Stimulated activated effector memory CD8-positive, alpha-beta T cell treated with anti-CD3 and anti-CD28 coated beads, Interleukin-12 subunit alpha, Interleukin-12 subunit beta, amount 100 ng/mL, for 72 hours (primary cell): ENCODE measurements around the gene RIN3.
A peak's percentile ranks its signal among the peaks of the same experiment; 100 is the strongest.

Experiments used
- ATAC-seq: fragments of 150-1000 bp; cut with Tn5 transposase; 2 replicates; pipeline ENCODE4 v1.10.0; 2021
- DNase-seq, 2 donors: peaks; one replicate each; pipeline ENCODE4 v3.0.0; 2021 to 2022; ENCODE audit warnings: low spot score in 2 of 2
- H3K27ac Mint-ChIP-seq: one replicate; pipeline ENCODE4 v1.8.0; 2022; ENCODE audit warnings: mild to moderate bottlenecking, mixed read lengths
- H3K36me3 Mint-ChIP-seq: one replicate; pipeline ENCODE4 v1.8.0; 2022; ENCODE audit warnings: mild to moderate bottlenecking, mixed read lengths
- H3K4me1 Mint-ChIP-seq: one replicate; pipeline ENCODE4 v1.8.0; 2022; ENCODE audit warnings: mixed read lengths
- H3K4me3 Mint-ChIP-seq: one replicate; pipeline ENCODE4 v1.8.0; 2022; ENCODE audit warnings: mild to moderate bottlenecking, mixed read lengths
- H3K9me3 Mint-ChIP-seq: one replicate; pipeline ENCODE4 v1.8.0; 2022; ENCODE audit warnings: mixed read lengths

Gene RIN3

DNA sequence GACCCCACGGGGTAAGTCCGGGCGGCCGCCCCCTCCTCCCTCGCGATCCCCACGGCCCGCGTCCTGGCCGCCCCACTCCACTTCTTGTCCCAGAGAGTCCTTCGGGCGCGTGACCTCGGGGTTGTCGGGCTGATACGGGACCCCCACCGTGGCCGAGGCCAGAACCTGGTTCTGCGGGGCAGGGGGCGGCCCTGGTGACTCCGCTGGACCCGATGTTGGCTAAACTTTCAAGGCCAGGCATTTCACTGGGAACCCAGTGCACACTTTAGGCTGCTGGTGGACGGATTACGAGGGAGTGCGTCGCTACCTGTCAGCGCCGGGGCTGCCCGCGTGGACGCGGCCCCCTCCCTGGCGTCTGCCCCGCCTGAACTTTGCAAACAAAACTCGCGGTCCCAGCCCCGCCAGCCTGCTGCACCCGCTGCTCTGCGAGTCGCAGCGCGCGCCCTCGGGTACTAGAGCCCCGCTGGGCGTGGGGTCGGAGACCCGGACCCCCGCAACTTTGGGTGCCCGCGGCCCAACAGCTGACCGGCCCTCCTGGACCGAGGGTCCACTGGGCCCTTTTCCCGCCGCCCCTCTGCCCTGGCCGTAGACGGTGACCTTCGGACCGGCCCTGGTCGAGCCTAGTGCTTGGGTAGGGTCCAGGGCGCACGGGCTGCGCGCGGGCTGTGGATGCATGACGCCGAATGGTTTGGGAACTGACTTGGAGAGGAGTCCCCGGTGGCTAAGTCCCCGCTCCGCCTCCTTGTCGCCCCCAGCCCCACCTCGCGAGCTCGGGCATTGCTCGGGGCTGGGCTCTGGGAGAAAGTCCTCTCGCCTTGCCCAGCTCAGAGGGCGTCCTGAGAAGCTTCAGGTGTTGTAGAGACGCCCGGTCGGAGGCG is 624 bp downstream of the RIN3 start:
- H3K27ac Mint-ChIP-seq, result peak overlapping the region; percentile 97
- DNase-seq (peak in 1 of 2 donors; percentile 26), ATAC-seq (peak; percentile 58)
- H3K4me3 Mint-ChIP-seq, result peak overlapping the region; percentile 75
- H3K9me3 Mint-ChIP-seq, result no peaks in the 10 kb centered on the region
- peaks cover 60% of the 10 kb centered on the region for H3K4me1 Mint-ChIP-seq
- peaks cover 6% of the 10 kb centered on the region for H3K36me3 Mint-ChIP-seq

DNA sequence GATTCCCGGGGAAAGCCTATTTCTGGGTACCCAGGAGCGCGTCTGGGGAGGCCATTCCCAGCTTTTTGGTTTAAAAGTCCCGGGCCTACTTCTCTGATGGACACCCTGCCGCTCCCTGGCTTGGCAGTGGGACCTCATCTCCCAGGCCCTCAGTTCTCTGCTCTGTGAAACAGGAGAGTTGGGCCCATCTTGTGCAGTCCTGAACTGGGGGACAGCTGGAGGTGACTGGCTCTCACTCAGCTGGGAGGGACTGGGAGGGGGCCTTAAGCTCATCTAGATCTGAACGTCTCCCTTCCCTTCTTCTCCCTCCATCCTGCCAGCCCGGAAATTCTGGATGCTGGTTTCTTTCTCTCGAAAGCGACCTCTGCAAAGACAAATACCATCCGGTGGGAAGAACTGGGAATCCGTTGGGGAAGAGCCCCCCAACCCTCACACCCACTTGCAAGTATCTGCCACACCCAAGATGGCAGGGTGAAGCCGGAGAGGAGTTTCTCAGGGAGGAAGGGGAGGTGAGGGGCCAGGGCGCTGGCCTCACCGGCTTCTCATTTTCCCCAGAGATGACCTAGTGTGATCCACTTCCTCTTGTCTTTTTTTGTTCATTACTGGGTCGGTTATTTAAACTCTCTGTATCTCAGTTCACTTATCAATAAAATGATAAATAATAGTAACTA is 1.4 kb downstream of the RIN3 start:
- Mint-ChIP-seq H3K36me3 (peaks cover 9% of the 10 kb centered on the region), H3K9me3 (no peaks in the 10 kb centered on the region), H3K4me1 (peaks cover 68% of the 10 kb centered on the region), H3K4me3 (peak overlapping the region; percentile 75), H3K27ac (peak overlapping the region; percentile 97)
- no peak for DNase-seq
- ATAC-seq, result no peak

DNA sequence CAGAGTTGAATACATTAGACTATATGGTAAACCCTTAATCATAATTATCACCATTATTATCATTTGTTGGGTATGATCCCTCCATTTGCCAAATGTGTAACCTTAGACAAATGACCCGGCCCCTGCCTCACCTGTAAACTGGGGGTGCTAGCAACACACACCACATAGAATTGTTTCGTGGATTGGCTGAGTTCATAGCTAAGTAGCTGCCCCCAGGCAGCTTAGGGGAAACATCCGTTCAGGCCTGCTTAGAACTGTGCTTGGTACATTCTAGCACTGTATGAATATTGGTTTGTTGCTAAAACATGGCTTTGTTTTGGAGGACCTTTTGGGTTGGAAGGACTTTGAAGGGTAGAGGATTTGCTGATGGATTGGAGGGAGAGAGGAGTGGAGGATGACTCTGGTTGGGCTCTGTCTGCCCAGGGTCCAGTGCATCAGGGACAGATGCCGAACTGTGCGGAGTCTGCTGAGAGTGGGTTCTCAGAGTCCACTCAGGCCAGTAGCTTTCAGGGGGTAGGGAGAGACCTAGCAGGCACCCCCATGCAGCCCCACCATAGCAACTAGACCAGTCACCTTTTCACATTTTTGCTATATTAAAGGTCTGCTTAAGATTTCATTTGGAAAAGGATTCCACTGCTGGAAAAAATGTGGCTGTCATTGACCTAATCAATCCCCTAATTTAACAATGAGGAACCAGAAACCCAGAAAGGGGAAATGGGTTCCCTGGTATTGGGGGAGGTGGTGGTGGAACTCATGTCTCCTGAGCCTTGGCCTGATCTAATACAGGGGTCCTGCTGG is 2.2 kb downstream of the RIN3 start:
- H3K9me3 Mint-ChIP-seq, result peaks cover under 1% of the 10 kb centered on the region
- H3K4me3 Mint-ChIP-seq, result peak overlapping the region; percentile 75
- peak overlapping the region; percentile 97 for H3K27ac Mint-ChIP-seq
- no peak for DNase-seq
- peaks cover 15% of the 10 kb centered on the region for H3K36me3 Mint-ChIP-seq
- ATAC-seq, result no peak
- H3K4me1 Mint-ChIP-seq, result peaks cover 74% of the 10 kb centered on the region

DNA sequence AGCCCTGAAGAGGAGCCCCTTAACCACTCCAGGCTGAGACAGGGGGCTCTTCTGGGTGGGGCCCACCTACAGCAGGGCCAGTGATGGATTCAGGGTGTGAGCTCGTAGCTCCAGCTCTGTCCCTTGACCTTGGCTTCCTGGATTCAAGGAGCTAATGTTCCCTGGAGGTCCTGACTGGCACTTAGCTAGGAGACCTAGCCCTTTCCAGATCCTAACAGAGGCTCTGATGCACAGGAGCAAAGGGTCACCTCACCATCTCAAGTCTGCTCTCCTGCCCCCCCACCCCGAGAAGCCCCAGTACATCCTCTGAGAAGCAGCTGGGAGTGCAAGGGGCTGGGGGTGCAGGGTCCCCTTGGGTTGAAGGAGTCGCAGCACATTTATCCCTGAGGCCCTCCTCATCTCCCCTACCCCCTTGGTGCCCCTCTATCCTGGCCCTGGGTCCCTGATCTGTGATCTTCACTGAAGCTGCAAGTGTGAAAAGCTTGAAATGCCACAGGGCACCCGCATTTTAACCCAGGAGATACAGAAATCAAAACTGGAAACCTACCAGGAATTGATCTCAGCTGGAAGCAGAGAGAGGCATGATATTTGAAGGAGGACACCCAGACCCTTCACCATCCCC is 2.9 kb downstream of the RIN3 start:
- Mint-ChIP-seq H3K27ac (peak overlapping the region; percentile 97), H3K36me3 (peaks cover 22% of the 10 kb centered on the region)

DNA sequence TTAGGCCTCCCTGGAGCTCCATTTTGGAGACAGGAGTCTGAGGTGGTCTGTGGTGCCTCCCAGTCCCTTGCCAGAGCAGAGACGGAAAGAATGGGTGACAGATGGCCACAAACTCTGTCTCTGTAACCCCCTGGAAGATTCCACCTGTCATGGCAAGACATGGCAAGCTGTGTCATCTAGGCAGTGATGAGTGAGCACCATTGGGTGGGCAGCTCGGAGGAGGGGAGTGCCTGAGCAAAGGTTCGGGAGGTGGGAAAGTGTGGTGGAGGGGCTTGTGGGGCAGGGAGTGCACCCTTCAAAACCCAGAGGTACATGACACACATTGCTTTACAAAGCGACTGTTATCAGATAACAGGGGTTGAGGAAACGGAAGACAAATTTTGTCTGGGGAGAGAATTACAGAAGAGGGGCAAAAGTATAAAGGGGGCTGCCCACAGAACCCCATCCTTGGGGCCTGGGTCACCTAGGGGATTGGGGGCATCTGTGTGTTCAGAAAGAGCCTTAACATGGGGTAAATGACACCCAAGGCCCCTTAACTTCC is 3.5 kb downstream of the RIN3 start:
- peaks cover 74% of the 10 kb centered on the region for H3K4me1 Mint-ChIP-seq
- peaks cover 25% of the 10 kb centered on the region for H3K36me3 Mint-ChIP-seq
- peaks cover 5% of the 10 kb centered on the region for H3K9me3 Mint-ChIP-seq
- peak overlapping the region; percentile 97 for H3K27ac Mint-ChIP-seq
- DNase-seq (no peak), ATAC-seq (peak; percentile 57)
- peak overlapping the region; percentile 75 for H3K4me3 Mint-ChIP-seq

More for the DNA sequence above, 2.9 kb downstream of the RIN3 start:
- Mint-ChIP-seq H3K9me3 (peaks cover 5% of the 10 kb centered on the region), H3K4me1 (peaks cover 74% of the 10 kb centered on the region), H3K4me3 (peak overlapping the region; percentile 75)
- DNase-seq (no peak), ATAC-seq (no peak)

DNA sequence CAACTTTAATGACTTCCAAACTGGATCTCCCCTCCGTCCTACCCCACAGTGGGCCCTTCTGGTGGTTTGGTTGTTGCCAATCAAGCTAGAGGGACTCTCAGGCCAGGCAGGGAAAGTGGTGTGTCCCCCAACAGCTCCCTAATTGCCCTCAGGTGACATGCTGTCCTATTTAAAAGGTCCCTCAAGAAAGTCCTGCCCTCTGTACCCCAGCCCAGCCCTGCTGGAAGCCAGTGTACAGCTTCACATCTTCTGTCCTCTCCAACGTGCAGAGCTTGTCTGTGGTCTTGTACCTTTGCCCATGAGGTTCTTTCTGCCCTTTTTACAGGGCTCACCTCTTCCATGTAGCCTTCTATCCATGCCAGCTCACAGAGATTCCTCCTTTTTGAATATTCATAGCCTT is 4.2 kb downstream of the RIN3 start:
- peaks cover 25% of the 10 kb centered on the region for H3K36me3 Mint-ChIP-seq
- no peak for DNase-seq
- H3K4me1 Mint-ChIP-seq, result peaks cover 67% of the 10 kb centered on the region
- peak overlapping the region; percentile 75 for H3K4me3 Mint-ChIP-seq
- ATAC-seq, result no peak
- peak overlapping the region; percentile 97 for H3K27ac Mint-ChIP-seq
- peaks cover 5% of the 10 kb centered on the region for H3K9me3 Mint-ChIP-seq

DNA sequence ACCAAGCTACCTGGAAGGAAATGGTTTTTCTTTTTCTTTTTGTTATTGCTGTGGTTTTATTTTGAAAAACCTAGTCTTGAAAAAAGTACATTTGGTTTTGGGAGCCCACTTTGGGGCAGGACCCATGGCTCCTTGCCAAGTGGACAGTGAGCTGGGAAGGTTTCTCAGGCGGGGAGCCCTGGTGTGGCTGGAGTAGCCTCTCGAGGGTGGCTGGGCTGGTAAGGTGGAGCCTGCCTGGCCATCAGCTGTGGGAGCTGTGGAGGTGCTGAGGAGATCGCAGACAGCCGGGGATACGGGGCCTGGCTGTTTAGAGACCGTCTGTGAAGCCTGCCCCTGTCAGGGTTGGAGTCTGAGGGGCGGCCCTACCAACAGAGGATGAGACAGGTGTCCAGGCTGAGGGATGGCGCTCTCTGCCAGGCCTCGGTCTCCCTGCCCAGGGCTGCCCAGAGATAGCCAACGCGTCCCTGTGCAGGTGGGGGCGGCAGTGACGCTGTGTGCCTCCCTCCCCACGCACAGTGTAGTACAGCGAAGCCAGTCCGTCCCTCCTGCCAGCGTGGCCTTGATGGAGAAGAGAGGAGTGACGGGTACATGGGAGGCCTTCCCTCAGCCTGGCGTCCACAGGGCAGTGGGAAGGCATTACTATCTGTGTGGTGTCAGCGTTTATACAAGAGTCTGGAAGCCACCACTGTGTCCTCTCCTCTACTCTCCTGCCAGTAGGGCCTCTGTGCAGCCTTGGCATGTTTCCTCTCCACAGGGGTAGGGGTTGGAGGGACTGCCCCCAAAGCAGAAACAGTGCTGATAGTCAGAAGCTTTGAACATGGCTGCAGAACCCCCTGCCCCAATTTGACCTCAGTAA is 5.9 kb downstream of the RIN3 start:
- H3K9me3 Mint-ChIP-seq, result peaks cover 5% of the 10 kb centered on the region
- peak overlapping the region; percentile 97 for H3K27ac Mint-ChIP-seq
- DNase-seq (no peak), ATAC-seq (peak; percentile 39)
- H3K4me3 Mint-ChIP-seq, result peak overlapping the region; percentile 75
- H3K4me1 Mint-ChIP-seq, result peaks cover 79% of the 10 kb centered on the region
- H3K36me3 Mint-ChIP-seq, result peaks cover 25% of the 10 kb centered on the region

DNA sequence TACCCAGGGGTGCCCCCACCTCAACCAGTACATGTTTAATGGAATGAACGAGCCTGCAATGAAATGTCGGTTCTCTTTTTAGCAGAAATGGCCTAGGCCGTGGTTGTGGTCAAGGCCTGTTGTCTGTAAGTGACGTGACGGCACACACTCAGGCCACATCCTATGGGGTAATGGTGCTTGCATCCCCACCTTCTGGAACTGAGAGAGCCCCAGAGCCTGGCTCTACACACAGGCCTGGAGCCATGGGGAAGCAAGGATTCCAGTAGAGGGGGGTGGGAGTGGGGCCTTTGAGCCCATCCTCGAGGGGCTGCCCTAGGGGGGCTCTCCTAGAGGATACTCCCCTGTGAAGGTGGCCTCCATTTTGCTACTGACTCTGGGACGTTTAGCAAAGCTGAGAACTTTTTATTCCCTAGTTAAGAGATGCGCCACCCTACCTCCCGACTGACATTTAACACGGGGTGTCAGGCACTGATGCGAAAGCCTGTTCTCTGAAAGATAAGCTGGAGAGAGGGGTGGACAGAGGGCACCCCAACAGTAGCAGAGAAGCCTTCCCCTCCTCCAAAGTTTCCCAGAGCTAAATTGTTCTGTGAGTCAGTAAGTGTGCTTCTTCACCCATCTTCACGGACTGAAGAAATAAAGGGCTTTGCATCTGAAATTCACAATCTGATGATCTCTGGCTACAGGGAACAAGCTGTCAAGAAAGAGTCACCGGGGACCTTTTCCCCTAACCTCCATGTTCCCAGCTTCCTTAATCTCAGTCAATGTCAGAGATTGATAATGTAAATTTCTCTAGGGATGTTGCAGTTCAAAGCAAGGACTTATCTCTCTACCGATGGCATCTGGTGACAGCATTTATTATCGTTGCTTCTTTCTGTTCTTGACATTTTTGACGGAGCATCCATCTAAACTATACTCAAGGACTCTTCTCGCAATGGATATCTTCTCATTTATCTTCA is 6.8 kb downstream of the RIN3 start:
- Mint-ChIP-seq H3K4me3 (peak overlapping the region; percentile 75), H3K4me1 (peaks cover 88% of the 10 kb centered on the region), H3K9me3 (peaks cover 5% of the 10 kb centered on the region), H3K36me3 (peaks cover 25% of the 10 kb centered on the region), H3K27ac (peak overlapping the region; percentile 97)
- DNase-seq (peak in 1 of 2 donors; percentile 75), ATAC-seq (peak; percentile 80)

DNA sequence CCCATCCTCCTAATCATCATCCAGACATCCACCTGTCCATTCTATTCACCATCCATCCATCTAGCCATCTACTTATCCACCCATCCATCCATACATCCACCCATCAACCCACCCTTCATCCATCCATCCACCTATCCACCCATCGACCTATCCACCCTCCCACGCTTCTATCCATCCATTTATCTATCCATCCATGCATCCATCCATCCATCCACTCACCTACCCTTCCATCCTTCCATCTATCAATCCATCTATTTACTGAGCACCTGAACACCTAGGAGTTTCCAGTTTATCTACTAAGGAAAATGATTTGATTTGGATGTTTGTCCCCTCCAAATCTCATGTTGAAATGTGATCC is 7.5 kb downstream of the RIN3 start:
- DNase-seq (no peak), ATAC-seq (no peak)
- Mint-ChIP-seq H3K27ac (peak overlapping the region; percentile 97), H3K36me3 (peaks cover 25% of the 10 kb centered on the region), H3K4me1 (peaks cover 84% of the 10 kb centered on the region), H3K9me3 (peaks cover 5% of the 10 kb centered on the region), H3K4me3 (peak overlapping the region; percentile 5)

DNA sequence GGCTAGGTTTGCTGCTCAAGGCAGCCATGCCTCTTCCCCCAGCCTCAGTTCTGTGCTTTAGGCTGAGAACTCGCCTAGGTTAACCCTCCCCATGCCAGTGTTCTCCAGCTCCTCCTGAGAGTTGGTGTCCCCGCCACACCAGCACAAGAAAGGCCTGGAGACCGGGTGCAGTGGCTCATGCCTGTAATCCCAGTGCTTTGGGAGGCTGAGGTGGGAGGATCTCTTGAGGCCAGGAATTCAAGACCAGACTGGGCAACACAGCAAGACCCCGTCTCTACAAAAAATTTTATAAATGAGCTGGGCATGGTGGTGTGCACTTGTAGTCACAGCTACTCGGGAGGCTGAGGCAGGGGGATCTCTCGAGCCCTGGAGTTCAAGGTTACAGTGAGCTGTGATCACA is 10.2 kb downstream of the RIN3 start:
- ATAC-seq, result no peak
- no peak for DNase-seq
- Mint-ChIP-seq H3K27ac (peak overlapping the region; percentile 97), H3K36me3 (peaks cover 34% of the 10 kb centered on the region), H3K4me3 (peak overlapping the region; percentile 5), H3K4me1 (peaks cover 81% of the 10 kb centered on the region), H3K9me3 (peaks cover 5% of the 10 kb centered on the region)

DNA sequence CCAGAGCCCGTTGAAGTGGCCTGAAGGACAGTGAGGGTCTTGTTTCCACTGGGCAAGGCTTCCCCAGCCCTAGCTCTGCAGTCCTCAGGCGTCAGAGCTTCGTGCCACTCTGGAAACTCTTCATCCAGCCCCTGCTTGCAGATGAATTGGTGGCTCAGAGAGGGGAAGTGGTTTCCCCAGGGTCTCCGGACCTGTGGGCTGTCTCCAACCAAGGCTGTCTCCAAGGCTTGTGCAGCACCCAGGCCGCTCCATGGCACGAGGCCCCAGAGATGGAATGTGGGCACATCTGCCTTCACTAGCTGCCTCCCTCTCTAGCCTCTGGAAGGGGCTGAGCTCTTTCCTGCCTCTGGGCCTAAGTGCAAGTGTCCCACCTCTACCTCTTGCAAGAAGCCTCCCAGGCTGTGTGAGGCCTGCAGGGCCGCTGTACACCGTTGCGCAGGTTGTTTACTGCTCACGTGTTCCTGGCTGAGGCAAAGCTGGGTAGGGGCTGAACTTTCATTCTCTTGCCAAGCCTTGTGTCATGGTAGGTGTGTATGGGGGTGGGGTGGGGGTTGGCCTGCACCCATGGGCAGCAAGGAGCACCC is 11.1 kb downstream of the RIN3 start:
- H3K9me3 Mint-ChIP-seq, result peaks cover 5% of the 10 kb centered on the region
- peak overlapping the region; percentile 97 for H3K27ac Mint-ChIP-seq
- peak overlapping the region; percentile 5 for H3K4me3 Mint-ChIP-seq
- peaks cover 37% of the 10 kb centered on the region for H3K36me3 Mint-ChIP-seq
- ATAC-seq, result no peak
- H3K4me1 Mint-ChIP-seq, result peaks cover 76% of the 10 kb centered on the region
- DNase-seq, result no peak

DNA sequence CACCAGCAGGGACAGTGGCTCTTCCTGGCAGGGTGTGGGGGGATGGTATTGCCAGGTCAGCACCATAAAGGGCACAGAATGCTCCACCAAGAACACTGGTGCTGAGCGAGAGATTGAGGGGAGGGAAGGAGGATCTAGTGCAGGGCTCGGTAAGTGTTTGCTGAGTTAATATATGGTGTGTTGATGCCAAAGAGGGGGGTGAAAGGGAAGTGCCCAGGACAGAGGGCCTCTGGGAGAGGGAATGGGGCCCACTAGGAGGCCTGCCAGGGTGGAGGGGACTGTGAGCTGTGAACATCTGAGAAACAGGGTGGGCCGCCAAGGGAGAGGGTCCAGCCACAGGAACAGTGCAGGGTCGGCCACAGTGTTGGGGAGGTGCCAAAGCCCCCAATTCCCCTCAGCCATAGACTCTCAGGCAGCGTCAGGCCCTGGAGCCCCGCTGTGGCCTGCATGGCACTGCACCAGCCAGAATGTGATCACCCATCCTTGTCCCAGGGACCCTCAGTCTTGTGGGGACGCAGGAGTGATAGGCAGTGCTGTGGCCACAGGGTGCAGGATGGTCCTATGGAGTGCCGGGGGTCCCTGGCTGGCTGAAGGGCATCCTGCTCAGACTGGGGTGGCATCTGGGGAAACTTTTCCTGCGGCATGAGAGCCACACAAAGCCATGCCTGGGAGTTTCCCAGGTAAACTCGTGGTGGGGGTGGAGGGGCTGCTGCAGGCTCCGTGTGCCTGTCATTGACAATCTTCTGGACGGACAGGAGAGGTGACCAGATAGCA is 11.9 kb downstream of the RIN3 start:
- Mint-ChIP-seq H3K9me3 (peaks cover 5% of the 10 kb centered on the region), H3K4me1 (peaks cover 76% of the 10 kb centered on the region), H3K4me3 (peak overlapping the region; percentile 5), H3K27ac (peak overlapping the region; percentile 97), H3K36me3 (peaks cover 36% of the 10 kb centered on the region)
- DNase-seq (no peak), ATAC-seq (no peak)
